ENCODE results near the gene RASGRP2. TPM values are rescaled to one million over a fixed set of nuclear protein-coding genes. Genes with fewer than 3 reads are reported as not detected.
A peak's percentile ranks its signal among the peaks of the same experiment; 100 is the strongest.

The RASGRP2 gene
- total and polyA plus RNA-seq, 2 experiments from 2014 or later: 30.1 to 50.4 TPM

GRCh38 chr11:64717268-64717578, 26.7 kb downstream of the RASGRP2 start:
- Histone ChIP-seq H3K36me3 (ENCODE audit: insufficient read depth) (no peaks in the 10 kb centered on the region), H3K4me2 (no peak overlapping the region), H4K20me1 (replicated peaks; ENCODE audit: insufficient read depth) (peaks cover 5% of the 10 kb centered on the region; the same call in 1 of the 2 replicates), H2AFZ (no peak overlapping the region), H3K27me3 (ENCODE audit: insufficient read depth) (peaks cover 49% of the 10 kb centered on the region), H3F3A (replicated peaks; ENCODE audit: low read depth) (peaks cover 9% of the 10 kb centered on the region), H3K4me3 (no peak overlapping the region), H3K4me1 (ENCODE audit: insufficient read depth) (peaks cover 28% of the 10 kb centered on the region), H3K79me2 (replicated peaks; ENCODE audit: insufficient read depth) (no peaks in the 10 kb centered on the region), H3K27ac (ENCODE audit: low read depth) (no peak overlapping the region), H3K9me2 (ENCODE audit: insufficient read depth) (no peaks in the 10 kb centered on the region)
- TF ChIP-seq ZNF331 (CRISPR knock-in tag; IDR thresholded peaks at IDR 0.05; ENCODE audit: low read depth) (no peak), CTCF (conservative IDR thresholded peaks at IDR 0.05; ENCODE audit: low read depth in 2 of 2) (peak in 1 of 2 experiments; percentile 22; a peak in 1 of 4 replicates), ZNF114 (CRISPR knock-in tag; IDR thresholded peaks at IDR 0.05) (no peak), EZH2phosphoT487 (IDR thresholded peaks at IDR 0.05; ENCODE audit: unreplicated experiment) (no peak), JUNB (IDR thresholded peaks at IDR 0.05; ENCODE audit: unreplicated experiment) (no peak), CREB1 (CRISPR knock-in tag; IDR thresholded peaks at IDR 0.05; ENCODE audit: low read depth) (no peak)
- TF ChIP-seq, protein P1, sequence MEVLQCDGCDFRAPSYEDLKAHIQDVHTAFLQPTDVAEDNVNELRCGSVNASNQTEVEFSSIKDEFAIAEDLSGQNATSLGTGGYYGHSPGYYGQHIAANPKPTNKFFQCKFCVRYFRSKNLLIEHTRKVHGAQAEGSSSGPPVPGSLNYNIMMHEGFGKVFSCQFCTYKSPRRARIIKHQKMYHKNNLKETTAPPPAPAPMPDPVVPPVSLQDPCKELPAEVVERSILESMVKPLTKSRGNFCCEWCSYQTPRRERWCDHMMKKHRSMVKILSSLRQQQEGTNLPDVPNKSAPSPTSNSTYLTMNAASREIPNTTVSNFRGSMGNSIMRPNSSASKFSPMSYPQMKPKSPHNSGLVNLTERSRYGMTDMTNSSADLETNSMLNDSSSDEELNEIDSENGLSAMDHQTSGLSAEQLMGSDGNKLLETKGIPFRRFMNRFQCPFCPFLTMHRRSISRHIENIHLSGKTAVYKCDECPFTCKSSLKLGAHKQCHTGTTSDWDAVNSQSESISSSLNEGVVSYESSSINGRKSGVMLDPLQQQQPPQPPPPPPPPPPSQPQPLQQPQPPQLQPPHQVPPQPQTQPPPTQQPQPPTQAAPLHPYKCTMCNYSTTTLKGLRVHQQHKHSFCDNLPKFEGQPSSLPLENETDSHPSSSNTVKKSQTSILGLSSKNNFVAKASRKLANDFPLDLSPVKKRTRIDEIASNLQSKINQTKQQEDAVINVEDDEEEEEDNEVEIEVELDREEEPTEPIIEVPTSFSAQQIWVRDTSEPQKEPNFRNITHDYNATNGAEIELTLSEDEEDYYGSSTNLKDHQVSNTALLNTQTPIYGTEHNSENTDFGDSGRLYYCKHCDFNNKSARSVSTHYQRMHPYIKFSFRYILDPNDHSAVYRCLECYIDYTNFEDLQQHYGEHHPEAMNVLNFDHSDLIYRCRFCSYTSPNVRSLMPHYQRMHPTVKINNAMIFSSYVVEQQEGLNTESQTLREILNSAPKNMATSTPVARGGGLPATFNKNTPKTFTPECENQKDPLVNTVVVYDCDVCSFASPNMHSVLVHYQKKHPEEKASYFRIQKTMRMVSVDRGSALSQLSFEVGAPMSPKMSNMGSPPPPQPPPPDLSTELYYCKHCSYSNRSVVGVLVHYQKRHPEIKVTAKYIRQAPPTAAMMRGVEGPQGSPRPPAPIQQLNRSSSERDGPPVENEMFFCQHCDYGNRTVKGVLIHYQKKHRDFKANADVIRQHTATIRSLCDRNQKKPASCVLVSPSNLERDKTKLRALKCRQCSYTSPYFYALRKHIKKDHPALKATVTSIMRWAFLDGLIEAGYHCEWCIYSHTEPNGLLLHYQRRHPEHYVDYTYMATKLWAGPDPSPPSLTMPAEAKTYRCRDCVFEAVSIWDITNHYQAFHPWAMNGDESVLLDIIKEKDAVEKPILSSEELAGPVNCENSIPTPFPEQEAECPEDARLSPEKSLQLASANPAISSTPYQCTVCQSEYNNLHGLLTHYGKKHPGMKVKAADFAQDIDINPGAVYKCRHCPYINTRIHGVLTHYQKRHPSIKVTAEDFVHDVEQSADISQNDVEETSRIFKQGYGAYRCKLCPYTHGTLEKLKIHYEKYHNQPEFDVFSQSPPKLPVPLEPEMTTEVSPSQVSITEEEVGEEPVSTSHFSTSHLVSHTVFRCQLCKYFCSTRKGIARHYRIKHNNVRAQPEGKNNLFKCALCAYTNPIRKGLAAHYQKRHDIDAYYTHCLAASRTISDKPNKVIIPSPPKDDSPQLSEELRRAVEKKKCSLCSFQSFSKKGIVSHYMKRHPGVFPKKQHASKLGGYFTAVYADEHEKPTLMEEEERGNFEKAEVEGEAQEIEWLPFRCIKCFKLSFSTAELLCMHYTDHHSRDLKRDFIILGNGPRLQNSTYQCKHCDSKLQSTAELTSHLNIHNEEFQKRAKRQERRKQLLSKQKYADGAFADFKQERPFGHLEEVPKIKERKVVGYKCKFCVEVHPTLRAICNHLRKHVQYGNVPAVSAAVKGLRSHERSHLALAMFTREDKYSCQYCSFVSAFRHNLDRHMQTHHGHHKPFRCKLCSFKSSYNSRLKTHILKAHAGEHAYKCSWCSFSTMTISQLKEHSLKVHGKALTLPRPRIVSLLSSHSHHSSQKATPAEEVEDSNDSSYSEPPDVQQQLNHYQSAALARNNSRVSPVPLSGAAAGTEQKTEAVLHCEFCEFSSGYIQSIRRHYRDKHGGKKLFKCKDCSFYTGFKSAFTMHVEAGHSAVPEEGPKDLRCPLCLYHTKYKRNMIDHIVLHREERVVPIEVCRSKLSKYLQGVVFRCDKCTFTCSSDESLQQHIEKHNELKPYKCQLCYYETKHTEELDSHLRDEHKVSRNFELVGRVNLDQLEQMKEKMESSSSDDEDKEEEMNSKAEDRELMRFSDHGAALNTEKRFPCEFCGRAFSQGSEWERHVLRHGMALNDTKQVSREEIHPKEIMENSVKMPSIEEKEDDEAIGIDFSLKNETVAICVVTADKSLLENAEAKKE (CRISPR knock-in tag; IDR thresholded peaks at IDR 0.05): no peak
- TF ChIP-seq, protein P2, sequence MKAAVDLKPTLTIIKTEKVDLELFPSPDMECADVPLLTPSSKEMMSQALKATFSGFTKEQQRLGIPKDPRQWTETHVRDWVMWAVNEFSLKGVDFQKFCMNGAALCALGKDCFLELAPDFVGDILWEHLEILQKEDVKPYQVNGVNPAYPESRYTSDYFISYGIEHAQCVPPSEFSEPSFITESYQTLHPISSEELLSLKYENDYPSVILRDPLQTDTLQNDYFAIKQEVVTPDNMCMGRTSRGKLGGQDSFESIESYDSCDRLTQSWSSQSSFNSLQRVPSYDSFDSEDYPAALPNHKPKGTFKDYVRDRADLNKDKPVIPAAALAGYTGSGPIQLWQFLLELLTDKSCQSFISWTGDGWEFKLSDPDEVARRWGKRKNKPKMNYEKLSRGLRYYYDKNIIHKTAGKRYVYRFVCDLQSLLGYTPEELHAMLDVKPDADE (IDR thresholded peaks at IDR 0.05): no peak
- TF ChIP-seq, protein P3, sequence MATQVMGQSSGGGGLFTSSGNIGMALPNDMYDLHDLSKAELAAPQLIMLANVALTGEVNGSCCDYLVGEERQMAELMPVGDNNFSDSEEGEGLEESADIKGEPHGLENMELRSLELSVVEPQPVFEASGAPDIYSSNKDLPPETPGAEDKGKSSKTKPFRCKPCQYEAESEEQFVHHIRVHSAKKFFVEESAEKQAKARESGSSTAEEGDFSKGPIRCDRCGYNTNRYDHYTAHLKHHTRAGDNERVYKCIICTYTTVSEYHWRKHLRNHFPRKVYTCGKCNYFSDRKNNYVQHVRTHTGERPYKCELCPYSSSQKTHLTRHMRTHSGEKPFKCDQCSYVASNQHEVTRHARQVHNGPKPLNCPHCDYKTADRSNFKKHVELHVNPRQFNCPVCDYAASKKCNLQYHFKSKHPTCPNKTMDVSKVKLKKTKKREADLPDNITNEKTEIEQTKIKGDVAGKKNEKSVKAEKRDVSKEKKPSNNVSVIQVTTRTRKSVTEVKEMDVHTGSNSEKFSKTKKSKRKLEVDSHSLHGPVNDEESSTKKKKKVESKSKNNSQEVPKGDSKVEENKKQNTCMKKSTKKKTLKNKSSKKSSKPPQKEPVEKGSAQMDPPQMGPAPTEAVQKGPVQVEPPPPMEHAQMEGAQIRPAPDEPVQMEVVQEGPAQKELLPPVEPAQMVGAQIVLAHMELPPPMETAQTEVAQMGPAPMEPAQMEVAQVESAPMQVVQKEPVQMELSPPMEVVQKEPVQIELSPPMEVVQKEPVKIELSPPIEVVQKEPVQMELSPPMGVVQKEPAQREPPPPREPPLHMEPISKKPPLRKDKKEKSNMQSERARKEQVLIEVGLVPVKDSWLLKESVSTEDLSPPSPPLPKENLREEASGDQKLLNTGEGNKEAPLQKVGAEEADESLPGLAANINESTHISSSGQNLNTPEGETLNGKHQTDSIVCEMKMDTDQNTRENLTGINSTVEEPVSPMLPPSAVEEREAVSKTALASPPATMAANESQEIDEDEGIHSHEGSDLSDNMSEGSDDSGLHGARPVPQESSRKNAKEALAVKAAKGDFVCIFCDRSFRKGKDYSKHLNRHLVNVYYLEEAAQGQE (IDR thresholded peaks at IDR 0.05; ENCODE audit: unreplicated experiment): no peak
- Mint-ChIP-seq H3K4me3 (no peak overlapping the region), H3K9me3 (no peaks in the 10 kb centered on the region), H3K27me3 (ENCODE audit: insufficient read depth, low read depth, poor library complexity) (peaks cover 53% of the 10 kb centered on the region), H3K27ac (no peak overlapping the region), H3K36me3 (ENCODE audit: low read depth) (no peaks in the 10 kb centered on the region; the same call in 2 of the 3 replicates), H3K4me1 (peaks cover 53% of the 10 kb centered on the region)
- no peak; the same call in 2 of the 3 replicates for ATAC-seq
- DNase-seq (ENCODE audit: low spot score): no peak

Measured in GM23338 (cell line).